Measurements from ENCODE around the gene SHKBP1. TPM values are rescaled to one million over a fixed set of nuclear protein-coding genes. Genes with fewer than 3 reads are reported as not detected.

Gene SHKBP1, protein sequence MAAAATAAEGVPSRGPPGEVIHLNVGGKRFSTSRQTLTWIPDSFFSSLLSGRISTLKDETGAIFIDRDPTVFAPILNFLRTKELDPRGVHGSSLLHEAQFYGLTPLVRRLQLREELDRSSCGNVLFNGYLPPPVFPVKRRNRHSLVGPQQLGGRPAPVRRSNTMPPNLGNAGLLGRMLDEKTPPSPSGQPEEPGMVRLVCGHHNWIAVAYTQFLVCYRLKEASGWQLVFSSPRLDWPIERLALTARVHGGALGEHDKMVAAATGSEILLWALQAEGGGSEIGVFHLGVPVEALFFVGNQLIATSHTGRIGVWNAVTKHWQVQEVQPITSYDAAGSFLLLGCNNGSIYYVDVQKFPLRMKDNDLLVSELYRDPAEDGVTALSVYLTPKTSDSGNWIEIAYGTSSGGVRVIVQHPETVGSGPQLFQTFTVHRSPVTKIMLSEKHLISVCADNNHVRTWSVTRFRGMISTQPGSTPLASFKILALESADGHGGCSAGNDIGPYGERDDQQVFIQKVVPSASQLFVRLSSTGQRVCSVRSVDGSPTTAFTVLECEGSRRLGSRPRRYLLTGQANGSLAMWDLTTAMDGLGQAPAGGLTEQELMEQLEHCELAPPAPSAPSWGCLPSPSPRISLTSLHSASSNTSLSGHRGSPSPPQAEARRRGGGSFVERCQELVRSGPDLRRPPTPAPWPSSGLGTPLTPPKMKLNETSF
- total RNA-seq (69.6 TPM), polyA plus RNA-seq (ENCODE audit: insufficient read depth, low read depth, low replicate concordance) (91.3 TPM)
- long read RNA-seq, donor 1, partial matches to known transcripts, result 0 of 3 reads
- long read RNA-seq, donor 1, other reads (novel, unspliced or antisense), result 0 of 3 reads
- long read RNA-seq, donor 2, partial matches to known transcripts, result 0 of 6 reads
- long read RNA-seq, donor 2, other reads (novel, unspliced or antisense), result 0 of 6 reads
- long read RNA-seq, donor 3, transcript SHKBP1-201 (18 exons, 2,363 nt), result major isoform, 9 of 9 reads
- long read RNA-seq, donor 3, partial matches to known transcripts, result 0 of 9 reads
- long read RNA-seq, donor 3, other reads (novel, unspliced or antisense), result 0 of 9 reads
- long read RNA-seq, donor 4, transcript SHKBP1-201 (18 exons, 2,363 nt), result major isoform, 8 of 8 reads
- long read RNA-seq, donor 4, partial matches to known transcripts, result 0 of 8 reads
- long read RNA-seq, donor 4, other reads (novel, unspliced or antisense), result 0 of 8 reads
- long read RNA-seq, donor 5, partial matches to known transcripts, result 0 of 1 reads
- long read RNA-seq, donor 5, other reads (novel, unspliced or antisense), result 0 of 1 reads
- long read RNA-seq, donor 6, partial matches to known transcripts, result 0 of 1 reads
- long read RNA-seq, donor 6, other reads (novel, unspliced or antisense), result 0 of 1 reads
- long read RNA-seq, donor 7, transcript SHKBP1-201 (18 exons, 2,363 nt), result major isoform, 76 of 98 reads
- long read RNA-seq, donor 7, partial matches to known transcripts, result 7 of 98 reads
- long read RNA-seq, donor 7, other reads (novel, unspliced or antisense), result 14 of 98 reads
- long read RNA-seq, donor 8, transcript SHKBP1-201 (18 exons, 2,363 nt), result major isoform, 8 of 15 reads
- long read RNA-seq, donor 8, partial matches to known transcripts, result 5 of 15 reads
- long read RNA-seq, donor 8, other reads (novel, unspliced or antisense), result 0 of 15 reads
- long read RNA-seq, donor 9, partial matches to known transcripts, result 0 of 4 reads
- long read RNA-seq, donor 9, other reads (novel, unspliced or antisense), result 0 of 4 reads
- long read RNA-seq, donor 10, transcript SHKBP1-201 (18 exons, 2,363 nt), result major isoform, 5 of 5 reads
- long read RNA-seq, donor 10, partial matches to known transcripts, result 0 of 5 reads
- long read RNA-seq, donor 10, other reads (novel, unspliced or antisense), result 0 of 5 reads

DNA sequence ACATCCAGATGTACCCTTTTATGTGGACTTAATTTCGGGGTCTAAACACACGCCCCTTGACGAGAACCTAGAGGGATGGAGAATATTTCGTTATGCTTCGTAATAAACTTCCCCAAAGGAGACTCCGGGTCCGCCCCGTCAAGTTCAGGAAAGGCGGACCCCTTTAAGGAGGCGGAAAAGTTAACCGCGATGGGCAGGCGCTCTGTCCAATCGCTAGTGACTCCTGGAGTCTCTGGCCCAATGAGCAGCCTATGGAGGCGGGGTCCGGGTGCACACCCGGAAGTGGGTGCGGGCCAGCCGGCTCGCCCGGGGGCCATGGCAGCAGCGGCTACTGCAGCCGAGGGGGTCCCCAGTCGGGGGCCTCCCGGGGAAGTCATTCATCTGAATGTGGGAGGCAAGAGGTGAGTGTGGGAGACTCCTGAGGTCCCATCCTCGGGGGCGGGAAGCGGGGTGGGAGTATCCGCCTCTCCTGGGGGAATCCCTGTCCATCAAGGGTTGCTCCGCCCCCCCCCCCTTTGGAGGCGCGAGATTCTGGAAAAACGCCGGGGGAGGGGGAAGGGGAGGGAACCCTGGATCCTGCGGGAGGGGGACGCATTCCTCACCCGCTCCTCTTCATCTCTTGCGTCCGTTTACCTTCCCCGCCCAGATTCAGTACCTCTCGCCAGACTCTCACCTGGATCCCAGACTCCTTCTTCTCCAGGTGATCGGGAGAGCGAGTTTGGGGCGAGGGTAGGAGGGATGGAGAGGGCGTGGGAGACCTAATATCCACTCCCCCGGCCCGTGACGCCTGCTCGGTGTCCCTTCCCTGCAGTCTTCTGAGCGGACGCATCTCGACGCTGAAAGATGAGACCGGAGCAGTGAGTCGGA is at the start of gene SHKBP1:
SHKBP1 (plus strand) TSS at position 289 of the 867 bp plus-strand sequence; CDS start at position 316, 27 bp downstream.
- FAIRE-seq, result no peak
- no peak for TF ChIP-seq CTCF (IDR thresholded peaks at IDR 0.05; ENCODE audit: borderline replicate concordance, extremely low read depth, insufficient read depth)
- DNase-seq, result peak; percentile 96 to 98 (median 97)
- intact Hi-C loops (cut with DNase I), result no loop called here
- H3K27me3 ChIP-seq (ENCODE audit: control insufficient read depth, insufficient read depth, low read length), result no peaks in the 10 kb centered on the region
- H3K4me3 ChIP-seq (ENCODE audit: low read length in 3 of 3), result peak within 1 kb of the TSS; percentile 60 to 93 (median 92)
- peak within 1 kb of the TSS; percentile 7 to 94 (median 80) for H3K9ac ChIP-seq (ENCODE audit: low read length in 3 of 3)
- H3K4me1 ChIP-seq (ENCODE audit: control insufficient read depth in 2 of 3, insufficient read depth in 2 of 3, low read depth in 1 of 3, low read length in 3 of 3), result peaks cover 0 to 9% (median 0%) of the 10 kb centered on the region in 3 donors
- H3K27ac ChIP-seq (ENCODE audit: low read depth in 2 of 2, low read length in 2 of 2), result peak within 1 kb of the TSS; percentile 47 to 51
- peaks cover 0 to 6% (median 6%) of the 10 kb centered on the region in 3 donors for H3K36me3 ChIP-seq (ENCODE audit: control insufficient read depth in 2 of 3, insufficient read depth in 3 of 3, low read length in 3 of 3)
- no peaks in the 10 kb centered on the region for H3K9me3 ChIP-seq (ENCODE audit: control insufficient read depth in 2 of 3, insufficient read depth in 1 of 3, low read length in 3 of 3)

DNA sequence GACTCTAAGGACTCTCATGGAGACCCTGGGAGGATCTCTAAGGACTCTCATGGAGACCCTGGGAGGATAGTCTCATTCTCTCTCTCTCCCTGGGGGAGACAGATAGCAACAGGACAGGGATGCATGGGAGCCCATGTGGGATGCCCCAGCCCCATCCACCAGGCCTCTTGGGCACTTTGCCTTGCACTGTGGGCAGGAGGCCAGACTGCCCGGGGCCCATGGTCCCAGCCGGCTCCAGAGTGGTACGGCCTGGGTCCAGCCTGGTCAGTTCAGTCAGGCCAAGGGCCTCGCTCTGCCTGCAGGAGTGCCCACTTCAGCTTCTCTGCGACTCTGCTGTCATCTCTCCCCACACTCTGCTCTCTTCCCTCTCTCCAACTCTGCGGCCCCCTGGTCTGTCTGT is 48.6 kb upstream of the SHKBP1 start:
- intact Hi-C loops (cut with DNase I), result no loop called here
- FAIRE-seq (no peak), DNase-seq (peak in 1 of 5 donors; percentile 67)
- no peaks in the 10 kb centered on the region for H3K27me3 ChIP-seq (ENCODE audit: control insufficient read depth, insufficient read depth, low read length)
- H3K36me3 ChIP-seq (ENCODE audit: control insufficient read depth in 2 of 3, insufficient read depth in 3 of 3, low read length in 3 of 3), result no peaks in the 10 kb centered on the region
- H3K4me3 ChIP-seq (ENCODE audit: low read length in 3 of 3), result no peak overlapping the region
- peaks cover 0 to 15% (median 0%) of the 10 kb centered on the region in 3 donors for H3K4me1 ChIP-seq (ENCODE audit: control insufficient read depth in 2 of 3, insufficient read depth in 2 of 3, low read depth in 1 of 3, low read length in 3 of 3)
- no peaks in the 10 kb centered on the region for H3K9me3 ChIP-seq (ENCODE audit: control insufficient read depth in 2 of 3, insufficient read depth in 1 of 3, low read length in 3 of 3)
- H3K9ac ChIP-seq (ENCODE audit: low read length in 3 of 3), result no peak overlapping the region
- TF ChIP-seq CTCF (IDR thresholded peaks at IDR 0.05; ENCODE audit: borderline replicate concordance, extremely low read depth, insufficient read depth), result no peak
- H3K27ac ChIP-seq (ENCODE audit: low read depth in 2 of 2, low read length in 2 of 2), result no peak overlapping the region

Measured in kidney (tissue), 22 donors.